Activated CD4-positive, alpha-beta T cell treated with anti-CD3 and anti-CD28 coated beads, Interleukin-2, amount 10 ng/mL, durations not matched to agents 24 days and 14 days (primary cell): ENCODE measurements around the gene IPO11. TPM values are rescaled to one million over a fixed set of nuclear protein-coding genes. Genes with fewer than 3 reads are reported as not detected.
"Not testable (repeated sequence)": the region's sequence is repeated elsewhere in the genome, so short reads cannot be mapped to it uniquely, and the experiment has no call there.

ENCODE experiments used
- DNase-seq: peaks from one replicate; pipeline ENCODE4 v3.0.0; 2022
- H3K27ac Mint-ChIP-seq: one replicate; pipeline ENCODE4 v1.8.0; 2022; ENCODE audit warnings: mild to moderate bottlenecking, mixed read lengths
- H3K27me3 Mint-ChIP-seq: one replicate; pipeline ENCODE4 v1.8.0; 2022; ENCODE audit warnings: mixed read lengths
- H3K36me3 Mint-ChIP-seq: one replicate; pipeline ENCODE4 v1.8.0; 2022; ENCODE audit warnings: low read depth, mild to moderate bottlenecking, mixed read lengths
- H3K4me1 Mint-ChIP-seq: one replicate; pipeline ENCODE4 v1.8.0; 2021; ENCODE audit warnings: mixed read lengths
- H3K4me3 Mint-ChIP-seq: one replicate; pipeline ENCODE4 v1.8.0; 2022; ENCODE audit warnings: mild to moderate bottlenecking, moderate library complexity, mixed read lengths
- H3K9me3 Mint-ChIP-seq: one replicate; pipeline ENCODE4 v1.8.0; 2021; ENCODE audit warnings: mixed read lengths
- intact Hi-C: fragments of 100-400 bp; cut with micrococcal nuclease; formaldehyde crosslinking; loops from one replicate; pipeline ENCODE4 v1.15.1; 2023
- total RNA-seq: library from RNA; stranded (reverse); gene quantifications from 2 replicates; pipeline ENCODE4 v1.2.3, GENCODE V29; 2022

The IPO11 gene
- total RNA-seq, 1 donor from 2014 or later: 60.9 TPM

- intact Hi-C loops: no loop called here
- Mint-ChIP-seq H3K27ac (no peak overlapping the region), H3K36me3 (peaks cover 32% of the 10 kb centered on the region), H3K9me3 (peaks cover 13% of the 10 kb centered on the region), H3K27me3 (no peaks in the 10 kb centered on the region), H3K4me1 (no peaks in the 10 kb centered on the region), H3K4me3 (no peak overlapping the region)
- no peak for DNase-seq
These were observed 135.5 kb downstream of the IPO11 start for GRCh38 chr5:62547945-62548630.

- intact Hi-C loops: no loop called here
- no peaks in the 10 kb centered on the region for H3K9me3 Mint-ChIP-seq
These were observed 137.5 kb downstream of the IPO11 start for GRCh38 chr5:62550103-62550502.

GRCh38 chr5:62555930-62556329 is 143.4 kb downstream of the IPO11 start:
- H3K36me3 Mint-ChIP-seq: peaks cover 23% of the 10 kb centered on the region
- H3K9me3 Mint-ChIP-seq: no peaks in the 10 kb centered on the region
- DNase-seq: no peak
- H3K27ac Mint-ChIP-seq: no peak overlapping the region
- H3K4me1 Mint-ChIP-seq: no peaks in the 10 kb centered on the region
- intact Hi-C loops: no loop called here
- H3K4me3 Mint-ChIP-seq: no peak overlapping the region
- no peaks in the 10 kb centered on the region for H3K27me3 Mint-ChIP-seq

More at GRCh38 chr5:62550103-62550502, 137.5 kb downstream of the IPO11 start:
- peaks cover 18% of the 10 kb centered on the region for H3K36me3 Mint-ChIP-seq
- no peaks in the 10 kb centered on the region for H3K4me1 Mint-ChIP-seq
- no peak for DNase-seq
- no peak overlapping the region for H3K4me3 Mint-ChIP-seq
- no peaks in the 10 kb centered on the region for H3K27me3 Mint-ChIP-seq
- no peak overlapping the region for H3K27ac Mint-ChIP-seq

GRCh38 chr5:62558941-62559340 is 146.4 kb downstream of the IPO11 start:
- peaks cover 22% of the 10 kb centered on the region for H3K36me3 Mint-ChIP-seq

GRCh38 chr5:62560786-62561185 is 148.2 kb downstream of the IPO11 start:
- no peaks in the 10 kb centered on the region for H3K4me1 Mint-ChIP-seq
- peaks cover 10% of the 10 kb centered on the region for H3K9me3 Mint-ChIP-seq
- H3K27me3 Mint-ChIP-seq: no peaks in the 10 kb centered on the region
- H3K36me3 Mint-ChIP-seq: peaks cover 33% of the 10 kb centered on the region
- no peak overlapping the region for H3K27ac Mint-ChIP-seq
- no peak overlapping the region for H3K4me3 Mint-ChIP-seq
- intact Hi-C loops: no loop called here
- no peak for DNase-seq

More at GRCh38 chr5:62558941-62559340, 146.4 kb downstream of the IPO11 start:
- Mint-ChIP-seq H3K27ac (no peak overlapping the region), H3K9me3 (no peaks in the 10 kb centered on the region), H3K4me1 (no peaks in the 10 kb centered on the region), H3K4me3 (no peak overlapping the region), H3K27me3 (no peaks in the 10 kb centered on the region)
- intact Hi-C loops: no loop called here
- DNase-seq: no peak

- DNase-seq: no peak
- intact Hi-C loops: no loop called here
- no peak overlapping the region for H3K27ac Mint-ChIP-seq
- H3K4me3 Mint-ChIP-seq: no peak overlapping the region
- peaks cover 38% of the 10 kb centered on the region for H3K36me3 Mint-ChIP-seq
- no peaks in the 10 kb centered on the region for H3K4me1 Mint-ChIP-seq
- no peaks in the 10 kb centered on the region for H3K27me3 Mint-ChIP-seq
- peaks cover 15% of the 10 kb centered on the region for H3K9me3 Mint-ChIP-seq
These were observed 149.3 kb downstream of the IPO11 start for GRCh38 chr5:62561896-62562295.

- no peaks in the 10 kb centered on the region for H3K27me3 Mint-ChIP-seq
- intact Hi-C loops: no loop called here
- H3K4me1 Mint-ChIP-seq: no peaks in the 10 kb centered on the region
- H3K27ac Mint-ChIP-seq: no peak overlapping the region
- H3K9me3 Mint-ChIP-seq: peaks cover 19% of the 10 kb centered on the region
- peaks cover 41% of the 10 kb centered on the region for H3K36me3 Mint-ChIP-seq
- no peak for DNase-seq
- no peak overlapping the region for H3K4me3 Mint-ChIP-seq
These were observed 150.3 kb downstream of the IPO11 start for GRCh38 chr5:62562867-62563266.

- Mint-ChIP-seq H3K36me3 (peaks cover 49% of the 10 kb centered on the region), H3K27me3 (no peaks in the 10 kb centered on the region), H3K4me1 (no peaks in the 10 kb centered on the region), H3K27ac (no peak overlapping the region), H3K9me3 (peaks cover 20% of the 10 kb centered on the region), H3K4me3 (no peak overlapping the region)
- intact Hi-C loops: no loop called here
- no peak for DNase-seq
These were observed 151.5 kb downstream of the IPO11 start for GRCh38 chr5:62564101-62564500.

GRCh38 chr5:62565740-62566139 is 153.2 kb downstream of the IPO11 start:
- H3K27me3 Mint-ChIP-seq, H3K27ac Mint-ChIP-seq, intact Hi-C loops, H3K4me3 Mint-ChIP-seq, DNase-seq, H3K4me1 Mint-ChIP-seq: not testable (repeated sequence)
- Mint-ChIP-seq H3K9me3 (peaks cover 23% of the 10 kb centered on the region), H3K36me3 (peaks cover 51% of the 10 kb centered on the region)

GRCh38 chr5:62568143-62568542 is 155.6 kb downstream of the IPO11 start:
- Mint-ChIP-seq H3K27me3 (no peaks in the 10 kb centered on the region), H3K9me3 (peaks cover 23% of the 10 kb centered on the region), H3K27ac (no peak overlapping the region), H3K4me1 (peaks cover 5% of the 10 kb centered on the region), H3K36me3 (peaks cover 48% of the 10 kb centered on the region), H3K4me3 (no peak overlapping the region)
- intact Hi-C loops: no loop called here
- no peak for DNase-seq

- H3K9me3 Mint-ChIP-seq: peaks cover 23% of the 10 kb centered on the region
- no peak overlapping the region for H3K4me3 Mint-ChIP-seq
- no peak overlapping the region for H3K27ac Mint-ChIP-seq
- intact Hi-C loops: no loop called here
- no peaks in the 10 kb centered on the region for H3K27me3 Mint-ChIP-seq
- peaks cover 5% of the 10 kb centered on the region for H3K4me1 Mint-ChIP-seq
- no peak for DNase-seq
- H3K36me3 Mint-ChIP-seq: peaks cover 48% of the 10 kb centered on the region
These were observed 156.4 kb downstream of the IPO11 start for GRCh38 chr5:62568800-62569432.

- H3K4me3 Mint-ChIP-seq: no peak overlapping the region
- intact Hi-C loops: no loop called here
- H3K4me1 Mint-ChIP-seq: peaks cover 8% of the 10 kb centered on the region
- H3K27me3 Mint-ChIP-seq: no peaks in the 10 kb centered on the region
- H3K36me3 Mint-ChIP-seq: peaks cover 45% of the 10 kb centered on the region
- H3K9me3 Mint-ChIP-seq: peaks cover 21% of the 10 kb centered on the region
- DNase-seq: no peak
- no peak overlapping the region for H3K27ac Mint-ChIP-seq
These were observed 156.9 kb downstream of the IPO11 start for GRCh38 chr5:62569470-62569869.

GRCh38 chr5:62572918-62573514 is 160.5 kb downstream of the IPO11 start:
- no peak for DNase-seq
- H3K27ac Mint-ChIP-seq: no peak overlapping the region
- no peak overlapping the region for H3K4me3 Mint-ChIP-seq
- peaks cover 16% of the 10 kb centered on the region for H3K4me1 Mint-ChIP-seq
- intact Hi-C loops: loop anchor here (10.0 kb wide), 1 partner anchor 108 kb away; no protein-coding TSS in a partner anchor
- H3K27me3 Mint-ChIP-seq: no peaks in the 10 kb centered on the region
- peaks cover 3% of the 10 kb centered on the region for H3K9me3 Mint-ChIP-seq
- peaks cover 21% of the 10 kb centered on the region for H3K36me3 Mint-ChIP-seq

GRCh38 chr5:62574599-62574998 is 162.0 kb downstream of the IPO11 start:
- H3K4me1 Mint-ChIP-seq: peaks cover 16% of the 10 kb centered on the region
- no peak overlapping the region for H3K4me3 Mint-ChIP-seq
- intact Hi-C loops: loop anchor here (10.0 kb wide), 1 partner anchor 110 kb away; no protein-coding TSS in a partner anchor
- no peaks in the 10 kb centered on the region for H3K9me3 Mint-ChIP-seq
- H3K27ac Mint-ChIP-seq: no peak overlapping the region
- DNase-seq: no peak
- no peaks in the 10 kb centered on the region for H3K27me3 Mint-ChIP-seq
- H3K36me3 Mint-ChIP-seq: peaks cover 11% of the 10 kb centered on the region
